Measurements from ENCODE around the gene DHRSX.

The DHRSX gene

DNA sequence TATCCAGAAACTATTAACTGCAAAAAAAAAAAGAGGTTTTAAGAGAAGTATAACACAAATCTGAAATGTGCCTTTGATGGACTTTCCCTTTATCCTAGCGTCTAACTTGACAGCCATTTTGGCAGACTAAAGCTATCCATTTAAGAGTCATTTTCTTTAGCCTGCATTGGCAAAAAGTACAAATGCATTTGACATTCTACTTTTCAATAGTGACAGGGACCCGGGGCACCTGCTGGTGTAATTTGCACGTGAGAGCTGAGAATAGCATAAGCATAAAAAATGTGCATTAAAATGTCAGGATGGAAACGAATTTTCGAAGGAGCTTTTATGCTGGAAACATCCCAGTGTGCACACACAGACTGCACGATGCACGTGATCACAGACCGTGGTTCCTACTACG lies 91.9 kb downstream of the DHRSX start:
- no peak overlapping the region for H3K4me2 ChIP-seq
- H3K27me3 ChIP-seq (ENCODE audit: insufficient read depth, low read depth): no peaks in the 10 kb centered on the region
- H2AFZ ChIP-seq (ENCODE audit: low read depth): no peak overlapping the region
- no peaks in the 10 kb centered on the region for H4K20me1 ChIP-seq (ENCODE audit: insufficient read depth)
- no peaks in the 10 kb centered on the region for H3K4me1 ChIP-seq (ENCODE audit: low read depth, poor library complexity, severe bottlenecking)
- TF ChIP-seq CTCF (conservative IDR thresholded peaks at IDR 0.05; ENCODE audit: low read depth, low read length): no peak
- H3K9ac ChIP-seq: no peak overlapping the region
- H3K79me2 ChIP-seq (ENCODE audit: insufficient read depth, low read depth): no peaks in the 10 kb centered on the region
- H3K27ac ChIP-seq: no peak overlapping the region
- no peaks in the 10 kb centered on the region for H3K36me3 ChIP-seq (ENCODE audit: insufficient read depth)
- H3K4me3 ChIP-seq (IDR thresholded peaks at IDR 0.05; ENCODE audit: insufficient read depth, low read depth, low read length): no peak overlapping the region

DNA sequence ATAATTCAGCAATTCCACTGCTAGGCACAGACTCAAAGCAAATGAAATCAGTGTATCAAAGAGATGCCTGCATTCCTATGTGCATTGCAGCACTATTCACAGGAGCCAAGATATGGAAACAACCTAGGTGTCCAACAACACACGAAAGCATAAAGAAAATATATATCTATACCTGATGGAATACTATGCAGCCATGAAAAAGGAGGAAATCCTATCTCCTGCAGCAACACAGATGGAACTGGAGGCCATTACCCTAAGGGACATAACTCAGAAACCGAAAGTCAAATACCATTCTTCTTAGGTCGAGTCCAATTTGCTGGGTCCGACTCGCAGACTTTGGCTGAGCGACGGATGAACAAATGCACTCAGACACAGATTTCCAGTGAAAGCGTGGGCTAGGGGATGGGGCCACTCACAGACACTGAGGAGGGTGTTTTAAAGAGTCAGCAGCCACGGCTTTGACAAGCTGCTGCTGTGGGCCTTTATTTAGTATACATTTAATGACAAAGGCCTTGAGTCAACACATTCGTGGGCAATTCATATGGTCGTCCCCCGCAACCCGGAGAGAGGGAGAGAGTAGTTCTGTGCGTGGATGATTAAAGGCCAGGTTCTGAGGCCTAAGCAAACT lies 93.8 kb downstream of the DHRSX start:
- Histone ChIP-seq H3K9ac (no peak overlapping the region), H3K27ac (no peak overlapping the region), H4K20me1 (ENCODE audit: insufficient read depth) (no peaks in the 10 kb centered on the region), H3K4me1 (ENCODE audit: low read depth, poor library complexity, severe bottlenecking) (no peaks in the 10 kb centered on the region), H2AFZ (ENCODE audit: low read depth) (no peak overlapping the region), H3K27me3 (ENCODE audit: insufficient read depth, low read depth) (no peaks in the 10 kb centered on the region), H3K36me3 (ENCODE audit: insufficient read depth) (no peaks in the 10 kb centered on the region), H3K4me2 (no peak overlapping the region), H3K4me3 (IDR thresholded peaks at IDR 0.05; ENCODE audit: insufficient read depth, low read depth, low read length) (no peak overlapping the region), H3K79me2 (ENCODE audit: insufficient read depth, low read depth) (no peaks in the 10 kb centered on the region)
- no peak for TF ChIP-seq CTCF (conservative IDR thresholded peaks at IDR 0.05; ENCODE audit: low read depth, low read length)

DNA sequence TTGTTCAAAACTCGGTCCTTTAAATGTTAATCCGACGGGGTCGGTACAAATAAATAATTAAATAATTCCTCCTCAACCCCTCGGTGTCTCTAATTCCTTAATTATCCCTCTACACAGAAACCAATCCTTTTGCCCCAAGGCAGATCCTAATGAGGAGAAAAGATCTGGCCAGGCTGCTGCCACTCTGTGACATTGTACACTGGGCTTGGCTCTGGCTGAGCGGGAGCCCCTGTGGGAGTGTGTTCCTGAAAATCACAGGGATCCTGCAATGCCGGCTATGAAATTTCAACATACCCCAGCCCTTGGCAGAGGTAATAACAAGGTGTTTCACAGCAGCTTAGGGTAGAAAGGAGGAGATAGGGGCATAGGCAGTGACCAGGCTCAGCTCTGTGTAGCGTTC lies 96.0 kb downstream of the DHRSX start:
- H3K9ac ChIP-seq: no peak overlapping the region
- H2AFZ ChIP-seq (ENCODE audit: low read depth): no peak overlapping the region
- H3K36me3 ChIP-seq (ENCODE audit: insufficient read depth): no peaks in the 10 kb centered on the region
- no peak overlapping the region for H3K4me2 ChIP-seq
- no peak for TF ChIP-seq CTCF (conservative IDR thresholded peaks at IDR 0.05; ENCODE audit: low read depth, low read length)
- H3K27ac ChIP-seq: no peak overlapping the region
- no peaks in the 10 kb centered on the region for H3K79me2 ChIP-seq (ENCODE audit: insufficient read depth, low read depth)
- H3K4me1 ChIP-seq (ENCODE audit: low read depth, poor library complexity, severe bottlenecking): no peaks in the 10 kb centered on the region
- no peaks in the 10 kb centered on the region for H3K27me3 ChIP-seq (ENCODE audit: insufficient read depth, low read depth)
- no peak overlapping the region for H3K4me3 ChIP-seq (IDR thresholded peaks at IDR 0.05; ENCODE audit: insufficient read depth, low read depth, low read length)
- no peaks in the 10 kb centered on the region for H4K20me1 ChIP-seq (ENCODE audit: insufficient read depth)

DNA sequence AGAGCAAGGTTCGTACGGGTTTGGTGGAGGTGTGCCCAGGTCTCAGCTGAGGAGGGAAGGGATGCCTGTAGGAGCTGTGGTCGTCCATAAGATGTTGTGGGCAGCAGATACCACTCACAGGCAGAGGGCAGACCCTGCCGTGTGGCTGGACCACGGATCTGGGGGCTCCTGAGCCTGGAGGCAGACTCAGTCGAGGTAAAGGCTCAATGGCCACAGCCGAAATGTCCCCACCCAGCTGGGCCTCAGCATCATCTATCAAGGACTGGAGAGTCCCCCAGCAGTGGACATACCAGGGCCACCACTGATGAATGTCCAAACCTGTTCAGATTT lies 98.5 kb downstream of the DHRSX start:
- no peak overlapping the region for H3K27ac ChIP-seq
- no peak for TF ChIP-seq CTCF (conservative IDR thresholded peaks at IDR 0.05; ENCODE audit: low read depth, low read length)
- no peaks in the 10 kb centered on the region for H4K20me1 ChIP-seq (ENCODE audit: insufficient read depth)
- H3K79me2 ChIP-seq (ENCODE audit: insufficient read depth, low read depth): no peaks in the 10 kb centered on the region
- H3K4me2 ChIP-seq: no peak overlapping the region
- no peak overlapping the region for H2AFZ ChIP-seq (ENCODE audit: low read depth)
- H3K4me3 ChIP-seq (IDR thresholded peaks at IDR 0.05; ENCODE audit: insufficient read depth, low read depth, low read length): no peak overlapping the region
- H3K36me3 ChIP-seq (ENCODE audit: insufficient read depth): no peaks in the 10 kb centered on the region
- no peak overlapping the region for H3K9ac ChIP-seq
- H3K4me1 ChIP-seq (ENCODE audit: low read depth, poor library complexity, severe bottlenecking): no peaks in the 10 kb centered on the region
- H3K27me3 ChIP-seq (ENCODE audit: insufficient read depth, low read depth): no peaks in the 10 kb centered on the region
